CD4-positive, alpha-beta T cell (primary cell): Measurements from ENCODE around the gene GFOD1. TPM values are rescaled to one million over a fixed set of nuclear protein-coding genes. Genes with fewer than 3 reads are reported as not detected.

Experiments
- ATAC-seq: fragments of 200-7000 bp; cut with Tn5 transposase; one replicate; pipeline ENCODE4 v1.10.0; 2022; ENCODE audit warnings: mild to moderate bottlenecking; ENCODE audit not compliant: poor library complexity
- CTCF ChIA-PET: fragments of 350-600 bp; sonication (Branson Sonifier 250); formaldehyde crosslinking; loops from one replicate; lab custom pipeline; 2021; ENCODE audit warnings: antibody characterized with exemption, inconsistent platforms; lab: Charles Lee
- POLR2A ChIA-PET: fragments of 350-600 bp; sonication (Branson Sonifier 250); formaldehyde crosslinking; loops from one replicate; lab custom pipeline; 2021; ENCODE audit warnings: antibody characterized with exemption, inconsistent platforms; lab: Charles Lee
- DNase-seq, 14 experiments: peaks; one replicate each; pipeline ENCODE4 v3.0.0-alpha.2; 2013 to 2020; ENCODE audit warnings: mixed read lengths in 2 of 14
- H3K27ac ChIP-seq, 2 donors: one replicate each; pipeline versions ENCODE4 v1.5.1 to v1.7.0; 2013; ENCODE audit warnings: low read length in 2 of 2, low read depth in 1 of 2, mild to moderate bottlenecking in 1 of 2
- H3K27me3 ChIP-seq, 2 experiments: 1 replicate in 1 of 2; 2 replicates in 1 of 2; pipeline versions ENCODE4 v1.6.1 to v1.7.0; 2013; ENCODE audit warnings: low read length in 2 of 2, control low read depth in 1 of 2, mild to moderate bottlenecking in 1 of 2, moderate library complexity in 1 of 2; ENCODE audit not compliant: insufficient read depth in 2 of 2, control insufficient read depth in 1 of 2
- H3K36me3 ChIP-seq: one replicate; pipeline ENCODE4 v1.6.1; 2013; ENCODE audit warnings: low read length, control low read depth; ENCODE audit not compliant: insufficient read depth
- H3K4me1 ChIP-seq: one replicate; pipeline ENCODE4 v1.6.1; 2013; ENCODE audit warnings: low read length, control low read depth; ENCODE audit not compliant: insufficient read depth
- H3K4me3 ChIP-seq: one replicate; pipeline ENCODE4 v1.5.1; 2013; ENCODE audit warnings: mild to moderate bottlenecking, low read length, moderate library complexity
- H3K9me3 ChIP-seq, 2 experiments: 1 replicate in 1 of 2; 2 replicates in 1 of 2; pipeline versions ENCODE4 v1.6.1 to v1.7.0; 2013; ENCODE audit warnings: low read length in 2 of 2, mild to moderate bottlenecking in 2 of 2, control low read depth in 1 of 2, moderate library complexity in 1 of 2; ENCODE audit not compliant: control insufficient read depth in 1 of 2, insufficient read depth in 1 of 2
- H3K27ac Mint-ChIP-seq: one replicate; pipeline ENCODE4 v1.8.0; 2020; ENCODE audit warnings: mixed read lengths
- H3K27me3 Mint-ChIP-seq: one replicate; pipeline ENCODE4 v1.8.0; 2021; ENCODE audit warnings: mixed read lengths
- H3K36me3 Mint-ChIP-seq: one replicate; pipeline ENCODE4 v1.8.0; 2021; ENCODE audit warnings: low read depth, mixed read lengths
- H3K4me1 Mint-ChIP-seq: one replicate; pipeline ENCODE4 v1.8.0; 2021; ENCODE audit warnings: low read depth, mixed read lengths
- H3K4me3 Mint-ChIP-seq: one replicate; pipeline ENCODE4 v1.8.0; 2020; ENCODE audit warnings: mild to moderate bottlenecking, mixed read lengths
- H3K9me3 Mint-ChIP-seq: one replicate; pipeline ENCODE4 v1.8.0; 2020; ENCODE audit warnings: mixed read lengths
- intact Hi-C, 2 experiments: fragments of 100-400 bp; cut with DNase I in 1 of 2; cut with micrococcal nuclease in 1 of 2; formaldehyde crosslinking; loops; one replicate each; pipeline versions ENCODE4 v1.15.1 to v1.9.0; 2023 to 2025; cut with DNase I, micrococcal nuclease
- total RNA-seq, 174 experiments: library from RNA in 2 of 174; stranded (reverse) in 2 of 174; gene quantifications; one replicate each; pipeline ENCODE4 v1.2.3 and lab custom pipeline; 2021 to 2026
- TF ChIP-seq, protein P1 (sequence below): fragments of 200-600 bp; IDR thresholded peaks from one replicate; pipeline ENCODE4 v1.8.0; 2022; ENCODE audit warnings: antibody characterized with exemption, mild to moderate bottlenecking

GFOD1 gene
- total RNA-seq, 2 experiments from 2014 or later: 1.3 to 2.0 TPM

GRCh38 chr6:13369591-13369990 is 117.8 kb downstream of the GFOD1 start:
- ChIA-PET CTCF (no interaction called here), POLR2A (no interaction called here)
- H3K27ac Mint-ChIP-seq: no peak overlapping the region
- Histone ChIP-seq H3K9me3 (peaks cover 0 to 5% of the 10 kb centered on the region in 2 experiments), H3K36me3 (no peaks in the 10 kb centered on the region), H3K27ac (no peak overlapping the region), H3K4me1 (no peaks in the 10 kb centered on the region), H3K4me3 (no peak overlapping the region), H3K27me3 (no peaks in the 10 kb centered on the region)
- no peak for DNase-seq
- no peaks in the 10 kb centered on the region for H3K4me1 Mint-ChIP-seq
- intact Hi-C loops: no loop called here
- no peak for ATAC-seq
- TF ChIP-seq, protein P1, sequence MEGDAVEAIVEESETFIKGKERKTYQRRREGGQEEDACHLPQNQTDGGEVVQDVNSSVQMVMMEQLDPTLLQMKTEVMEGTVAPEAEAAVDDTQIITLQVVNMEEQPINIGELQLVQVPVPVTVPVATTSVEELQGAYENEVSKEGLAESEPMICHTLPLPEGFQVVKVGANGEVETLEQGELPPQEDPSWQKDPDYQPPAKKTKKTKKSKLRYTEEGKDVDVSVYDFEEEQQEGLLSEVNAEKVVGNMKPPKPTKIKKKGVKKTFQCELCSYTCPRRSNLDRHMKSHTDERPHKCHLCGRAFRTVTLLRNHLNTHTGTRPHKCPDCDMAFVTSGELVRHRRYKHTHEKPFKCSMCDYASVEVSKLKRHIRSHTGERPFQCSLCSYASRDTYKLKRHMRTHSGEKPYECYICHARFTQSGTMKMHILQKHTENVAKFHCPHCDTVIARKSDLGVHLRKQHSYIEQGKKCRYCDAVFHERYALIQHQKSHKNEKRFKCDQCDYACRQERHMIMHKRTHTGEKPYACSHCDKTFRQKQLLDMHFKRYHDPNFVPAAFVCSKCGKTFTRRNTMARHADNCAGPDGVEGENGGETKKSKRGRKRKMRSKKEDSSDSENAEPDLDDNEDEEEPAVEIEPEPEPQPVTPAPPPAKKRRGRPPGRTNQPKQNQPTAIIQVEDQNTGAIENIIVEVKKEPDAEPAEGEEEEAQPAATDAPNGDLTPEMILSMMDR: no peak
- no peaks in the 10 kb centered on the region for H3K27me3 Mint-ChIP-seq
- no peaks in the 10 kb centered on the region for H3K36me3 Mint-ChIP-seq
- H3K9me3 Mint-ChIP-seq: no peaks in the 10 kb centered on the region
- no peak overlapping the region for H3K4me3 Mint-ChIP-seq

GRCh38 chr6:13368731-13369115 is 118.7 kb downstream of the GFOD1 start:
- intact Hi-C loops: no loop called here
- no peak overlapping the region for H3K4me3 Mint-ChIP-seq
- CTCF ChIA-PET: no interaction called here

GRCh38 chr6:13368079-13368730 is 119.2 kb downstream of the GFOD1 start:
- no peaks in the 10 kb centered on the region for H3K4me1 ChIP-seq
- POLR2A ChIA-PET: no interaction called here
- H3K4me3 Mint-ChIP-seq: no peak overlapping the region
- H3K9me3 Mint-ChIP-seq: no peaks in the 10 kb centered on the region
- H3K9me3 ChIP-seq: peaks cover 0 to 5% of the 10 kb centered on the region in 2 experiments
- no peak overlapping the region for H3K27ac ChIP-seq
- no peaks in the 10 kb centered on the region for H3K27me3 ChIP-seq
- DNase-seq: no peak
- no peaks in the 10 kb centered on the region for H3K27me3 Mint-ChIP-seq
- H3K4me3 ChIP-seq: no peak overlapping the region
- TF ChIP-seq, protein P1: no peak
- H3K36me3 Mint-ChIP-seq: no peaks in the 10 kb centered on the region
- no peak for ATAC-seq
- no peaks in the 10 kb centered on the region for H3K4me1 Mint-ChIP-seq
- H3K27ac Mint-ChIP-seq: no peak overlapping the region
- CTCF ChIA-PET: no interaction called here
- no peaks in the 10 kb centered on the region for H3K36me3 ChIP-seq
- intact Hi-C loops: no loop called here

More at GRCh38 chr6:13368731-13369115, 118.7 kb downstream of the GFOD1 start:
- Mint-ChIP-seq H3K27me3 (no peaks in the 10 kb centered on the region), H3K36me3 (no peaks in the 10 kb centered on the region), H3K9me3 (no peaks in the 10 kb centered on the region), H3K27ac (no peak overlapping the region), H3K4me1 (no peaks in the 10 kb centered on the region)
- DNase-seq (no peak), ATAC-seq (no peak)
- Histone ChIP-seq H3K27me3 (no peaks in the 10 kb centered on the region), H3K4me3 (no peak overlapping the region), H3K9me3 (peaks cover 0 to 5% of the 10 kb centered on the region in 2 experiments), H3K36me3 (no peaks in the 10 kb centered on the region), H3K27ac (no peak overlapping the region), H3K4me1 (no peaks in the 10 kb centered on the region)
- TF ChIP-seq, protein P1: no peak
- POLR2A ChIA-PET: no interaction called here
